Dedifferentiated amniotic fluid mesenchymal stem cell (primary cell): Measurements from ENCODE around the gene ATF3.

Source experiments
- DNase-seq: peaks from one replicate; pipeline ENCODE4 v3.0.0-alpha.2; 2016; ENCODE audit errors: extremely low spot score

ATF3 gene

DNA sequence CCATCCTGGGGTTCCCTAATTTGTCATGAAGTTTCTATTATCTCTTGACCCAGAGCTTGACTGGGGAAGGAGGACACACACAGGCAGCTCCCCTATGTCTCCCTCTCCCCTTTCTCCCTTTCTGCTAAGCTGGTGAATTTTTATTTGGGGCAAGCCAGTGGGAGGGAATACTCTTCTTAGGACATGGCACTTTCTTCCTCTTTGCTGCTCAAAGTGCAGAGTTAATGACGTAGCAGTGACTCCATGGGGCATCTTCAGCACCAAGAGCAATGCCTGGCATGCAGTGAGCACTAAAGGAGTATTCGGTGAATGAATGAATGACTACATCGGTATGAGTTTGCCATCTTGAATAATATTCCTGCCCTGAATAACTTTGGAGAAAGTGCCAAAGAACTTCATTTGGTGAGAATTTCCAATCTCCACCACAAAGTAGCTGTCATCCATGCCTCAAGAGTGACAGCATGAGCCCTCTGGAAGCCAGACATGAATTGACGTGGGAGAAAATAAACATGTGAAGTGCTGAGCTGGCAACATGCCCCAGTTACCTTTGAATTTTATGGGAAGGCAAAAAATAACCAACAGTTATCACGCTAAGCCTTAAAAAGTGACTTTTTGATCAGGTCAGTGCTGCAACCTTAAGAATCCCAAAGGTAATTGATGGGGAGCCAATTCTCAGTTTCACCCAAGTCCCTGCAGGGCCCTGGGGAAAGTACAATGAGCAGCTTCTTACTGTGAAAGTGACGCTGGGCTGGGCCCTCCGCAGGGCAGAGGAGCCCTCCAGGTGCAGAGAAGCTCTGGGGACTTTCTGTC lies 22.1 kb upstream of the ATF3 start:
- no peak for DNase-seq

DNA sequence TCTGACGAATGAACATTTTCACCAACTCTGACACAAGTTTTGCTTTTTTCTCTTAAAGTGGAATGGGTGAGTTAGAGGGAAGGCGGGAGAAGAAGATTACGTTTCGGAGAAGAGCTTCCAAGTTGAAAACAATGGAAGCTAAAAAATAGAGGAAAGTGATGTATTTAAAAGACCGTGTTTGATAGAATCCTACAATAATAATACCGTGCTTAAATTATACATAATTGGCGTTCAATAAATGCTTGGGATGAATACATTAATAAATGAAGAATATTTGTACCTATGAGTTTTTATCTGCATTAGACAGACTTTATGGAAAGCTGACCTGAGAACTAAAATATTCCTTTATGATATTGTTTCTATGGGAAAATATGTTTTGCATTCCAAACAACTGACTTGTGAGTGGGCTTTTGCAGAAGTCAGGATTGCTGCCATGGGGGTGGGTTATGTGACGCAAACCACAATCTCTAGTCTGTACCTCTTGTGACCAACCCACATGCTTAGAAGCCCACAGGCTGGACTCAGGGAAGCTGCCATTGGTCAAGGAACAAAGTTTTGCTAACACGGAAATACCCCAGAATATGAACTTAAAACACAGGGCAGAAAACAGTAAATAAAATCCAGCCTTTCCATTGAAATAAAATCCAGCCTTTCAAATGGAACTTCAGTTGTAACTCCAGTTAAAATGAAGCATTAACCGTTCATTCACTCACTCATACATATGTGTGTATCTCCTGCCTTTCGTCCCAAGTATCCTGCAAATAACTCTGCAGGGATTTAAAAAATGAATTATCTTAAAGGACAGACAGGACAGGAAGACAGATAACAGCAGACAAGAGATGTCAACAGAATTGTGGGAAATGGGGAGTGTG lies 21.3 kb upstream of the ATF3 start:
- peak; percentile 32 for DNase-seq

DNA sequence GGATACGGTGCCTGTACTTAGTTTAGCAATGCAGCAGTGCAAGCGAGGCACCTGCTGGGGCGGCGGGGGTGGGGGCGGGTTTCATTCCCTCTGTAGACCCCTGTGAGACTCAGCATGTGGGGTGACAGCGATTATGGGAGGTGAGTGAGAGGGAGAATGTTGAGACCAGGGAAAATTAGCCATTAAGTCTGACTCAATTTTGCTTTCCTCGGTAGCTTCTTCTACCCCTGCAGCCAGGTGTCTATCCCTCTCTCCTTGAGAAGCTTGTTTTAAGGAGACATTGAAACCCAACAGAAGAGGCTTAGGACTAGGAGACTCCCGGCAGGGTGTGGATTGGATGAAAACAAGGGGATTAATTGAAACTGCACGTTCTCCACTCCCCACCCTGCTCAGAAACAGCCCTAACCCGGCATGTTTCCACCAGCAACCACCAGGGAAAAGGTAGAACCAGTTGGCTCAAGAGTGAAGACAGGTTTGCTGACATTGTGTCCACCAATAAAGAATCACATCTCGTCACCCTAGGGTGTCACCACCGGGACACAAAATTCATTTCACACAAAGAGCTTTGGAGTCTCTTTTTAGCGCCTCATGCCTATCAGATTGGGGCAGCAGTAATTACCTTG lies 20.6 kb upstream of the ATF3 start:
- no peak for DNase-seq

DNA sequence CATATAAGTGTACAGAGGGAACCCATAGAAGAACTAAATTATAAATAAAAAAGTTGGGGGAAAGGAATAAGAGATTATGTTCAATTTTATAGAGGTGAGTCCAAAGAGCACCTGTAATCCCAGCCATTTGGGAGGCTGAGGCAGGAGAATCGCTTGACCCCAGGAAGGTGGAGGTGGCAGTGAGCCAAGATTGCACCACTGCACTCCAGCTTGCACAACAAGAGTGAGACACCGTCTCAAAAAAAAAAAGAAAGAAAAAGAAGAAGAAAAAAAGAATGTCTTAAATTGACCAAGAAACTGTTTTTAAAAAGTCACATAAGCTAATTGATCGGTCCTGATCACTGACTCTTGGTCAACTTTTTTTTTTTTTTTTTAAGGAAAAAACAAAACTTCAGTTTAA lies 19.1 kb upstream of the ATF3 start:
- DNase-seq, result no peak

- no peak for DNase-seq
These were observed 16.6 kb upstream of the ATF3 start for GRCh38 chr1:212591922-212592321.

- no peak for DNase-seq
These were observed 14.7 kb upstream of the ATF3 start for GRCh38 chr1:212593821-212594251.

GRCh38 chr1:212594640-212595039 lies 13.9 kb upstream of the ATF3 start:
- DNase-seq, result no peak

- no peak for DNase-seq
These were observed 13.3 kb upstream of the ATF3 start for GRCh38 chr1:212595229-212595628.

DNA sequence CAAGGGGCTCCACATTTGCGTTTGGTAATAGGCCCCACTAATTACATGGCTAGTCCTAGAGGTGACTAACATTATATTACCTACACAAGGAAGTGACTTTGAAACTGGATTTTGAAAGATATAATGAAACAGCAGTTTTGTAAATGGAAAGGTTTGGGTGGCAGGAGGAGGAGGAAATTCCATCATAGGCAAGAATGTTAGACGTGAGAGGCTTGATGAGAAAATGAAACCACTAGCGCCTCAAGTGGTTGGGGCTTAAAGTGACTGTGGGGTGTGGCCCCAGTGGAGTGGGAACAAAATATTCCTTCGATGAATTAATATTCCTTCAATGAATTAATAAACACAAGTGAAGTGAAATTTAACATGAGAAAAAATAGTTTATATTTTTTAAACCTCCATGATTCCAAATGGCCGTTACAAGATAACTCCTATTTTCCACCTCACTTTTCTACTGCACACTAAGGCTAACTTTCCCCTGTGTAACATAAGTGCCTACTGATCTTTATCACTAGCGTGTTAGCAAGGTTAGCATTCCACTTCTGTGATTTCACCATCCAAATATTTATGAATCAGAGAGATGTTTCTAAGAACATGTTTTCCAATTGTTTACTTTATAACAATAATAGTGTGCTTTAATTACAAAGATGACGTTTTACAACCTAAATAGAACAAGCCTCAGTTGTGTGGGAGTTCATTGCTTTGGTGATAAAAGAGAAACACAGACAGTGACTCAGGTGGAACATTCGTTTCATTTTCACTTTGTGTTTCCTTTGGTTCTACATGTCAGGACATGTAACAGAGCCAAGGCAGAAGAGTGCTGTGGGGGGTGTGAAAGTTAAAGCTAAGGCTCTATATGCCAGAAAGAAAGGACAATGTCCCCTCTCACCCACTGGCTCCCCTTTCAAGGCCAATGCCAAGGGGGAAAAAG lies 12.5 kb upstream of the ATF3 start:
- peak; percentile 94 for DNase-seq

GRCh38 chr1:212596798-212597197 lies 11.8 kb upstream of the ATF3 start:
- no peak for DNase-seq

GRCh38 chr1:212597487-212597886 lies 11.1 kb upstream of the ATF3 start:
- no peak for DNase-seq

- DNase-seq, result no peak
These were observed 8.3 kb upstream of the ATF3 start for GRCh38 chr1:212600071-212600915.

- DNase-seq, result peak; percentile 43
These were observed 7.6 kb upstream of the ATF3 start for GRCh38 chr1:212600980-212601379.

- DNase-seq, result no peak
These were observed 7.0 kb upstream of the ATF3 start for GRCh38 chr1:212601524-212601923.

- DNase-seq, result peak; percentile 41
These were observed 2.8 kb upstream of the ATF3 start for GRCh38 chr1:212605441-212606394.

DNA sequence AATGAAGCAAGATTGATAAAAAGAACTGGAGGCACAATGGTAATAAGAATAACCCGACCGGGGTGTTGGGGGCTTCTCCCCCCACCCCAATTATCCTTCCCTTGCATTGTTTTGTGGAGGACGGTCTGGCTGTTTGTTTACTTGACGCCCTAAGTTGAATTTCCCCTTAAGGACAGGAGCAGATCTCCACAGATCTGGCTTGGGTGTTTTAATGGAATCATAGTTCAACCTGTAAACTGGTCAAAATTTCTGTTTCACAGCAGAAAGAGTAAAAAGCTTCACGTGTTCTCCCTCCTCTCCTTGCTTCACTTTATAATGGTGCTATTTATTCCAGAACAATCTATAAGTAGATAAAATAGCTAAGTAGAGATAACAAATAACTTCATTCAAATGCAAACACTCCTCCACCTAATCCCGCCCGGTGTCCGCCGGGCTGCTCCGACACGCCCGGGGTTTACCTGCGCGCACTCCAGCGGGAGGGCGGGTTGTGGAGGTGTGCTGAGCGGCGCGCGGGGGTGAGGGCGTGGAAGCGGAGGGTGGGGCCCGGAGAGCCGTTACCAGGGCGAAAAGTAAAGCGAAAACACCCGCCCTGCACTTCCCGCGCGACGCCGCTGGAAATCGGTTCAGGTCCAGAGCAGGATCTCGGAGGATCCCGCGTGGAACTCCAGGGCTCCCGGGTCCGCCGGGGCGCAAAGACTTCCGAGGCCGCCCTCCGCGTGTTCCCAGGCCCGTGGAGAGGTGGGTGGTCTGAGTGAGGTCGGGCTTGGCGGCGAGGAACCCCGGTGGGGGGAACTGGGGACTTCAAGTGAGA lies 2.0 kb upstream of the ATF3 start:
- no peak for DNase-seq

GRCh38 chr1:212607206-212607912 lies 1.2 kb upstream of the ATF3 start:
- DNase-seq, result no peak

DNA sequence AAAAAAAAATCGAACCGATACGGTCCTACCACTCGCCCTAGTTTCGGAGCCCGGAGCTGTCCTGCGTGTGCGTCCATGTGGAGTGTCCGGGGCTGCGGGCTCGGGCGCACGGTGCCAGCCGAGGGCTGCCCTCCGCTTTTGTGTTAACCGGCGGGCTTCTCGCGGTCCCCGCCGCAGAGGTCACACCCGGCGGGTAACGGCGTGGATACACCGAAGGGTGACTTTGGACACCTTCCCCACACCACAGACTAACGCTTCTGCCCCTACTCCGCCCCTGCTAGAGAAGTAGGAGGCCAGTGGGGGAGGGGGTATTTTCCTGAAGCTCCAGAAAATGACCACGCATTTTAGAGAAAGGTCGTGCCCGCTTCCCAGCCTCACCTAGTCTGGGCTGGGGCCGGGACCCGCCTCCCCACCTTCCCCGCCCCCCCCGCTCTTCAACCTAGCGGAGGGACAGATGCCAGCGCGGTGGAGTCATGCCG lies 609 bp upstream of the ATF3 start:
- no peak for DNase-seq
